HepG2 (cell line): ENCODE data around the gene ACAD8. TPM values are rescaled to one million over a fixed set of nuclear protein-coding genes. Genes with fewer than 3 reads are reported as not detected.

Source experiments
- ATAC-seq: fragments of 200-7000 bp; cut with Tn5 transposase; 3 replicates; pipeline ENCODE4 v1.9.1; 2020; ENCODE audit warnings: mild to moderate bottlenecking, moderate library complexity
- BruUV-seq: library from RNA; stranded (reverse); fragments of 400-500 nt; replicated peaks from 2 replicates; lab custom pipeline; 2021; lab: Mats Ljungman, UMichigan
- CTCF ChIA-PET: fragments of 300-600 bp; formaldehyde crosslinking; extraction: SDS; loops from one replicate; lab custom pipeline; 2021; ENCODE audit warnings: low total read pairs, inconsistent platforms, low intra/inter-chr PET ratio; lab: Yijun Ruan, JAX
- POLR2A ChIA-PET: fragments of 350-600 bp; sonication (Branson Sonifier 250); formaldehyde crosslinking; loops from one replicate; lab custom pipeline; 2020; ENCODE audit warnings: antibody characterized with exemption, inconsistent platforms; lab: Yijun Ruan, JAX
- DNase-seq: peaks from one replicate; pipeline ENCODE4 v3.0.0-alpha.2; 2015; ENCODE audit warnings: low spot score
- FAIRE-seq: peaks from 3 replicates; lab custom pipeline; 2011; peaks lifted over from hg19 to GRCh38; lab: Jason Lieb, UNC
- H2AFZ ChIP-seq: one replicate; pipeline ENCODE4 v1.6.1; 2011; ENCODE audit warnings: low read length, inconsistent platforms
- H3K27ac ChIP-seq: fragments of 300-600 bp; 3 replicates; pipeline ENCODE4 v1.8.0; 2011; ENCODE audit warnings: mixed run types, mild to moderate bottlenecking, mixed read lengths, low read length, inconsistent platforms; ENCODE audit not compliant: insufficient read depth; ENCODE audit errors: extremely low read length
- H3K27me3 ChIP-seq, 2 experiments: fragments of 200-600 bp in 1 of 2; 2 replicates in 1 of 2; 3 replicates in 1 of 2; pipeline versions ENCODE4 v1.6.0 to v1.8.0; 2011; ENCODE audit warnings: low read length in 2 of 2, mild to moderate bottlenecking in 2 of 2, moderate library complexity in 2 of 2, inconsistent platforms in 1 of 2; ENCODE audit not compliant: insufficient read depth in 2 of 2, control insufficient read depth in 1 of 2
- H3K36me3 ChIP-seq, 2 experiments: fragments of 200-600 bp in 1 of 2; replicated peaks in 1 of 2; 2 replicates in 1 of 2; 3 replicates in 1 of 2; pipeline versions ENCODE4 v1.5.1 to v1.8.0; 2011; ENCODE audit warnings: low read length in 2 of 2, inconsistent platforms in 1 of 2; ENCODE audit not compliant: insufficient read depth in 2 of 2, control insufficient read depth in 1 of 2
- H3K4me1 ChIP-seq: 2 replicates; pipeline ENCODE4 v1.5.1; 2012; ENCODE audit warnings: low read length, inconsistent platforms; ENCODE audit not compliant: insufficient read depth
- H3K4me2 ChIP-seq: 2 replicates; pipeline ENCODE4 v1.6.0; 2011; ENCODE audit warnings: low read depth, low read length, inconsistent platforms
- H3K4me3 ChIP-seq, 3 experiments: fragments of 200-600 bp in 1 of 3; sonication (generic), shearing (Covaris generic) in 1 of 3; replicated peaks in 1 of 3; 2 replicates each; pipeline ENCODE4 v1.5.1; 2011 to 2016; ENCODE audit warnings: low read length in 3 of 3, inconsistent platforms in 2 of 3, low read depth in 2 of 3, mild to moderate bottlenecking in 2 of 3, control low read depth in 1 of 3, mixed read lengths in 1 of 3; ENCODE audit not compliant: insufficient read depth in 1 of 3
- H3K79me2 ChIP-seq: one replicate; pipeline ENCODE4 v1.6.1; 2011; ENCODE audit warnings: low read length, inconsistent platforms; ENCODE audit not compliant: insufficient read depth
- H3K9ac ChIP-seq: 2 replicates; pipeline ENCODE4 v1.6.0; 2011; ENCODE audit warnings: mild to moderate bottlenecking, low read depth, low read length, inconsistent platforms; ENCODE audit not compliant: insufficient read depth
- H3K9me3 ChIP-seq: 2 replicates; pipeline ENCODE4 v1.5.1; 2012; ENCODE audit warnings: mild to moderate bottlenecking, low read length
- H4K20me1 ChIP-seq: 2 replicates; pipeline ENCODE4 v1.6.0; 2011; ENCODE audit warnings: inconsistent platforms, mild to moderate bottlenecking, low read length, moderate library complexity; ENCODE audit not compliant: insufficient read depth
- ATF1 ChIP-seq: IDR thresholded peaks from 2 replicates; pipeline ENCODE4 v1.6.1; 2016; ENCODE audit warnings: mild to moderate bottlenecking, control low read depth
- HNF4G ChIP-seq, 2 experiments: sonication (generic) in 1 of 2; formaldehyde crosslinking in 1 of 2; IDR thresholded peaks; 2 replicates each; pipeline versions ENCODE4 v1.4.0 to v1.6.1; 2011 to 2020; ENCODE audit warnings: borderline replicate concordance in 2 of 2, low read depth in 2 of 2, mild to moderate bottlenecking in 2 of 2, low read length in 1 of 2, missing genetic modification reagents in 1 of 2, moderate library complexity in 1 of 2
- SOX13 ChIP-seq, 3 experiments: fragments of 450-650 bp in 1 of 3; sonication (generic) in 1 of 3; formaldehyde crosslinking in 1 of 3; IDR thresholded peaks in 2 of 3; conservative IDR thresholded peaks in 1 of 3; 2 replicates each; pipeline versions ENCODE4 v1.5.0 to v1.6.1; 2016 to 2020; ENCODE audit warnings: antibody characterized with exemption in 1 of 3, mild to moderate bottlenecking in 1 of 3, missing compliant biosample characterization in 1 of 3, missing genetic modification reagents in 1 of 3, moderate library complexity in 1 of 3
- SP140L ChIP-seq: sonication (generic); formaldehyde crosslinking; IDR thresholded peaks from 2 replicates; pipeline ENCODE4 v1.4.0; 2020; ENCODE audit warnings: missing genetic modification reagents, borderline replicate concordance
- TOPORS ChIP-seq: sonication (generic); formaldehyde crosslinking; IDR thresholded peaks from 2 replicates; pipeline ENCODE4 v1.8.0; 2023; ENCODE audit warnings: mild to moderate bottlenecking, missing genetic modification reagents
- U2AF2 ChIP-seq: fragments of 200-400 bp; formaldehyde crosslinking; IDR thresholded peaks from 2 replicates; pipeline ENCODE4 v1.6.1; 2017; ENCODE audit warnings: low read depth, mild to moderate bottlenecking, low read length
- ZNF121 ChIP-seq: sonication (generic); formaldehyde crosslinking; IDR thresholded peaks from 2 replicates; pipeline ENCODE4 v1.5.0; 2020; ENCODE audit warnings: mild to moderate bottlenecking, missing genetic modification reagents
- ZNF496 ChIP-seq: sonication (generic); formaldehyde crosslinking; IDR thresholded peaks from 2 replicates; pipeline ENCODE4 v1.8.1; 2023; ENCODE audit warnings: mild to moderate bottlenecking, moderate library complexity, missing genetic modification reagents; ENCODE audit not compliant: insufficient replicate concordance
- WGBS: methylation state at CpG from one replicate; pipeline ENCODE4 v1.1.6; 2017; ENCODE audit warnings: low lambda C conversion rate; 5-methylcytosine and 5-hydroxymethylcytosine counted together
- in situ Hi-C: cut with HindIII; loops from 2 replicates; pipeline ENCODE4 v1.10.0; 2017; ENCODE audit warnings: low pct_unique_long_range_greater_than_20kb; ENCODE audit not compliant: extremely low pct_ligation_motif_present
- intact Hi-C: fragments of 100-400 bp; cut with micrococcal nuclease; formaldehyde crosslinking; loops from one replicate; pipeline ENCODE4 v1.10.0; 2022; ENCODE audit not compliant: unreplicated experiment
- polyA plus RNA-seq, 8 experiments: library from polyadenylated mRNA; depleted of rRNA in 3 of 8; stranded (reverse) in 7 of 8; unstranded in 1 of 8; fragments of >200 nt; fragmentation: Illumina TruSeq in 4 of 8; extraction: Trizol in 4 of 8; gene quantifications; 2 replicates each; pipeline versions ENCODE4 v1.2.1 to v1.2.3, GENCODE V29; 2011 to 2016; ENCODE audit warnings: low read depth in 4 of 8, missing spikeins in 1 of 8, mixed read lengths in 1 of 8; ENCODE audit not compliant: insufficient read depth in 1 of 8
- total RNA-seq, 5 experiments: library from RNA; depleted of rRNA; stranded (reverse); fragments of >200 nt; fragmentation: Illumina TruSeq; extraction: Trizol; gene quantifications; 2 replicates each; pipeline ENCODE4 v1.2.3, GENCODE V29; 2016; ENCODE audit warnings: low read depth in 1 of 5
- TF ChIP-seq, protein P1 (sequence below): sonication (generic); formaldehyde crosslinking; IDR thresholded peaks from 2 replicates; pipeline ENCODE4 v1.5.1; 2020; ENCODE audit warnings: missing genetic modification reagents, mild to moderate bottlenecking, borderline replicate concordance
- TF ChIP-seq, protein P2 (sequence below): sonication (generic); formaldehyde crosslinking; IDR thresholded peaks from 2 replicates; pipeline ENCODE4 v1.4.0; 2020; ENCODE audit warnings: mild to moderate bottlenecking, missing genetic modification reagents
- TF ChIP-seq, protein P3 (sequence below): sonication (generic); formaldehyde crosslinking; IDR thresholded peaks from 2 replicates; pipeline ENCODE4 v1.5.1; 2020; ENCODE audit warnings: missing genetic modification reagents, mild to moderate bottlenecking, borderline replicate concordance
- TF ChIP-seq, protein P4 (sequence below): sonication (generic); formaldehyde crosslinking; IDR thresholded peaks from 2 replicates; pipeline ENCODE4 v1.5.1; 2020; ENCODE audit warnings: mild to moderate bottlenecking, missing genetic modification reagents, borderline replicate concordance

Gene ACAD8
- total and polyA plus RNA-seq, 2 of the 13 experiments (the other 11 are each of a cell fraction or from before 2014, with no cell fraction given): 13.5 to 20.3 TPM

DNA sequence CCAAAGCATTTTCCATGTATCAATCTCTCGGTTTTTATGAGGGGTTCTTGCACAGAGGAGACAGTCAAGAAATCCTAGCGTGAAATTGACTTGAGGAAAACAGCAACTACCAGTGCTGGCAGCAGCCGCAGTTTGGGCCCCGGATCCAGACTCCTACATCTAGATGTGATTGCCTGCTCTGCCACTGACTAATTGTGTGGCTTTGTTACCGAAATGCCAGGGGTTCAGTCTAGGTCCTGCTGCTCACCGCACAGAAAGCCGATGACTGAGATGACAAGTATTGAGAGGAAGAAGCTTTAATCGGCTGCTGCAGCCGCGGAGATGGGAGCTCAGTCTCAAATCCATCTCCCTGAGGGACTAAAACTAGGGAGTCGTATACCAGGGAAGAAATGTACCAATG, 14.6 kb downstream of the ACAD8 start:
- no peak for FAIRE-seq
- TF ChIP-seq, protein P1, sequence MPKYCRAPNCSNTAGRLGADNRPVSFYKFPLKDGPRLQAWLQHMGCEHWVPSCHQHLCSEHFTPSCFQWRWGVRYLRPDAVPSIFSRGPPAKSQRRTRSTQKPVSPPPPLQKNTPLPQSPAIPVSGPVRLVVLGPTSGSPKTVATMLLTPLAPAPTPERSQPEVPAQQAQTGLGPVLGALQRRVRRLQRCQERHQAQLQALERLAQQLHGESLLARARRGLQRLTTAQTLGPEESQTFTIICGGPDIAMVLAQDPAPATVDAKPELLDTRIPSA (CRISPR knock-in tag): no peak
- no peak for TF ChIP-seq ZNF121
- no peak for TF ChIP-seq ATF1 (CRISPR knock-in tag)
- TF ChIP-seq SOX13 (IDR thresholded peaks at IDR 0.05): no peak
- TF ChIP-seq SOX13 (CRISPR knock-in tag; conservative IDR thresholded peaks at IDR 0.05 in 1 of 2, IDR thresholded peaks at IDR 0.05 in 1 of 2): no peak
- TF ChIP-seq TOPORS: no peak
- TF ChIP-seq, protein P2, sequence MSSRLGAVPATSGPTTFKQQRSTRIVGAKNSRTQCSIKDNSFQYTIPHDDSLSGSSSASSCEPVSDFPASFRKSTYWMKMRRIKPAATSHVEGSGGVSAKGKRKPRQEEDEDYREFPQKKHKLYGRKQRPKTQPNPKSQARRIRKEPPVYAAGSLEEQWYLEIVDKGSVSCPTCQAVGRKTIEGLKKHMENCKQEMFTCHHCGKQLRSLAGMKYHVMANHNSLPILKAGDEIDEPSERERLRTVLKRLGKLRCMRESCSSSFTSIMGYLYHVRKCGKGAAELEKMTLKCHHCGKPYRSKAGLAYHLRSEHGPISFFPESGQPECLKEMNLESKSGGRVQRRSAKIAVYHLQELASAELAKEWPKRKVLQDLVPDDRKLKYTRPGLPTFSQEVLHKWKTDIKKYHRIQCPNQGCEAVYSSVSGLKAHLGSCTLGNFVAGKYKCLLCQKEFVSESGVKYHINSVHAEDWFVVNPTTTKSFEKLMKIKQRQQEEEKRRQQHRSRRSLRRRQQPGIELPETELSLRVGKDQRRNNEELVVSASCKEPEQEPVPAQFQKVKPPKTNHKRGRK (CRISPR knock-in tag): no peak
- no peak for TF ChIP-seq U2AF2
- TF ChIP-seq, protein P3, sequence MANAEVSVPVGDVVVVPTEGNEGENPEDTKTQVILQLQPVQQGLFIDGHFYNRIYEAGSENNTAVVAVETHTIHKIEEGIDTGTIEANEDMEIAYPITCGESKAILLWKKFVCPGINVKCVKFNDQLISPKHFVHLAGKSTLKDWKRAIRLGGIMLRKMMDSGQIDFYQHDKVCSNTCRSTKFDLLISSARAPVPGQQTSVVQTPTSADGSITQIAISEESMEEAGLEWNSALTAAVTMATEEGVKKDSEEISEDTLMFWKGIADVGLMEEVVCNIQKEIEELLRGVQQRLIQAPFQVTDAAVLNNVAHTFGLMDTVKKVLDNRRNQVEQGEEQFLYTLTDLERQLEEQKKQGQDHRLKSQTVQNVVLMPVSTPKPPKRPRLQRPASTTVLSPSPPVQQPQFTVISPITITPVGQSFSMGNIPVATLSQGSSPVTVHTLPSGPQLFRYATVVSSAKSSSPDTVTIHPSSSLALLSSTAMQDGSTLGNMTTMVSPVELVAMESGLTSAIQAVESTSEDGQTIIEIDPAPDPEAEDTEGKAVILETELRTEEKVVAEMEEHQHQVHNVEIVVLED (CRISPR knock-in tag): no peak
- TF ChIP-seq ZNF496: no peak
- TF ChIP-seq, protein P4, sequence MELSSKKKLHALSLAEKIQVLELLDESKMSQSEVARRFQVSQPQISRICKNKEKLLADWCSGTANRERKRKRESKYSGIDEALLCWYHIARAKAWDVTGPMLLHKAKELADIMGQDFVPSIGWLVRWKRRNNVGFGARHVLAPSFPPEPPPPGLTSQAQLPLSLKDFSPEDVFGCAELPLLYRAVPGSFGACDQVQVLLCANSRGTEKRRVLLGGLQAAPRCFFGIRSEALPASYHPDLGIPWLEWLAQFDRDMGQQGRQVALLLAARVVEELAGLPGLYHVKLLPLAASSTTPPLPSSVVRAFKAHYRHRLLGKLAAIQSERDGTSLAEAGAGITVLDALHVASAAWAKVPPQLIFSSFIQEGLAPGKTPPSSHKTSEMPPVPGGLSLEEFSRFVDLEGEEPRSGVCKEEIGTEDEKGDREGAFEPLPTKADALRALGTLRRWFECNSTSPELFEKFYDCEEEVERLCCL (CRISPR knock-in tag): no peak
- TF ChIP-seq SP140L (CRISPR knock-in tag): no peak
- no peak for TF ChIP-seq HNF4G (IDR thresholded peaks at IDR 0.05; ENCODE audit: borderline replicate concordance, low read depth, low read length)
- no peak for TF ChIP-seq HNF4G (CRISPR knock-in tag; IDR thresholded peaks at IDR 0.05; ENCODE audit: borderline replicate concordance, low read depth)
- no peak for DNase-seq

More for the DNA sequence above, 14.6 kb downstream of the ACAD8 start:
- no TSS peak for BruUV-seq
- CTCF ChIA-PET: no interaction called here
- no peaks in the 10 kb centered on the region for H4K20me1 ChIP-seq
- in situ Hi-C loops: no loop called here
- no peak overlapping the region for H3K4me2 ChIP-seq
- H3K9me3 ChIP-seq: no peaks in the 10 kb centered on the region
- peaks cover 0 to 4% of the 10 kb centered on the region in 2 experiments; a peak in 1 of 5 replicates for H3K36me3 ChIP-seq
- intact Hi-C loops: no loop called here
- peaks cover 0 to 5% of the 10 kb centered on the region in 2 experiments; a peak in 1 of 5 replicates for H3K27me3 ChIP-seq
- H3K4me3 ChIP-seq: no peak overlapping the region
- no peak overlapping the region for H3K27ac ChIP-seq
- H3K9ac ChIP-seq: no peak overlapping the region
- H3K79me2 ChIP-seq: no peaks in the 10 kb centered on the region
- peaks cover 17% of the 10 kb centered on the region for H3K4me1 ChIP-seq
- POLR2A ChIA-PET: no interaction called here
- H2AFZ ChIP-seq: no peak overlapping the region
- no peak for ATAC-seq
- 69% methylated on average over 11 of the region's 11 CpGs for WGBS
